Activated T-cell treated with anti-CD3 and anti-CD28 coated beads for 24 hours (primary cell): ENCODE measurements around the gene MAGED2.
A peak's percentile ranks its signal among the peaks of the same experiment; 100 is the strongest.
"Not testable (repeated sequence)": the region's sequence is repeated elsewhere in the genome, so short reads cannot be mapped to it uniquely, and the experiment has no call there.

Experiments used
- DNase-seq: peaks from one replicate; pipeline ENCODE4 v3.0.0-alpha.2; 2020; ENCODE audit warnings: low read depth

MAGED2 gene

DNA sequence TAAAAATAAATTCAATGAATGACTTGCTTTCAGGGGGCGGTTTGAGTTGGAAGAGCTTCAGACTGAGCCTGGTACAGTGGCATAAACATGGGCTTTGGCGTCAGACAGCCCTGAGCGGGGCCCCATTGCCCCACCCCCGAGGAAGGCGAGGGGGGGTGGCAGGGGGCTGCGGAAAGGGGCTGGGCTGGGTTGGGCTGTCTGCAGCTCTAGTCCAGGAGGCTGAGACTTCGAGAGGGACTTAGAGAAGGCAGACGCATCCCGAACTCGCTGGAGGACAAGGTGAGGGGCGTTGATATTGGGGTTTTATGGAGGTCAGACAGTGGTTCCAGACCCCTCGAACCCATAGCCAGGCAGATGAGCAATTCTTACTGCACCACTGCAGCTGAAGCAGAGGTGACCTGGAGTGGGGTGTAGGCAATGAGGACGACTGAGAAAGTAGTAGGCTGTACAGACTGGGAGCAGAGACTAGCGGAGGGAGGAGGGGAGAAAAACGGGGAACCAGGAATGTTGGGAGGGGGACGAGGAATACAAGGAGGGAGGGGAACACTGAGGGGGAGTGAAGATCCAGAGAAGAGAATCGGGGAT lies at the start of gene MAGED2:
TSS of gene MAGED2 (plus strand) at position 222 of the 585 bp plus-strand sequence. CDS start 1,587 bp downstream, outside the sequence.
- DNase-seq = no peak

DNA sequence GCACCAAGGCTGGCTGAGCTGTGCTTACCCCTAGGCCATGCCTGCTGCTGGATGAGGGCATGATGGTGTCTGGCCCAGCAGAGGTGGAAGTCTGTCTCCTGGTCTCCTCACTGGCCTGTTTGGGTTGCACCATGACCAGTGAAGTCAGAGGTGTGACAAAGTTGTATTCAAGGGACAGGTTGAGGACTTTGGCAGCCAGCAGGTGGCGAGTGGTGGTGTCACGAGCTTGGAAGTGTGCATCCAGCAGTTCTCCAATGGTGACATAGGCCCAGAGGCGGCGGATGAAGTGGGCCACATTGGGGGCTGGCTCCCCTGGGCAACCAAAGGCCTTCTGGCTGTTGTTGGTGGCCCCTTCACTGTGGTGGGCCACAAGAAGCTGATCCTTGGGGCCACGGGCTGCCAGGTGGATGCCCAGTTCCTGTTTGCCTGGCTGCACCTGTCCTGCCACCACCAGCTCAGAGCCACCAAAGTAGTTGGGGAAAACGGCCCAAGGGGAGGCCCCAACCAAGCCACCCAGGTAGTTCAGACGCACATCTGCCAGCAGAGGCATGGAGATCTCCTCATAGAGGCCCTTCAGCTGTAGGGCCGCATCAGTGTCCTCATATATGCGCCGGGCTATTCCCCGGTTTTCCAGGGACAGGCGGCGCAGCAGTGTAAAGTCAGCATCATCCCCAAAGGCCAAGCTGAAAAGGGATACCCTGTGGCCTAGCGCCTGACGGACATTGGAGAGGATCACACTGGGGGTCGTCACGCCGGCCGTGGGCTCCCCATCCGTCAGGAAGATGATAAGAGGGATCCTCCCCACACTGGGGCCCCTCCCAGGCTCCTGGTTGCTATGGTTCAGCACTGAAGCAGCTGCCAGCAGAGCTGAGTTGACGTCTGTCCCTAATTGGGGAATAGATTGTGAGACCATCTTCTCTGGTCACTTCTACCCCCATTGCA lies 49.2 kb upstream of the MAGED2 start:
- DNase-seq = no peak

GRCh38 chrX:54774391-54775094 lies 33.0 kb upstream of the MAGED2 start:
- DNase-seq = not testable (repeated sequence)

GRCh38 chrX:54776061-54776460 lies 31.5 kb upstream of the MAGED2 start:
- DNase-seq = no peak

GRCh38 chrX:54776987-54777672 lies 30.4 kb upstream of the MAGED2 start:
- no peak for DNase-seq

GRCh38 chrX:54785901-54786300 lies 21.6 kb upstream of the MAGED2 start:
- no peak for DNase-seq

GRCh38 chrX:54786967-54787366 lies 20.6 kb upstream of the MAGED2 start:
- DNase-seq = no peak

- no peak for DNase-seq
Observed at GRCh38 chrX:54788446-54788845, 19.1 kb upstream of the MAGED2 start.

GRCh38 chrX:54789405-54789804 lies 18.1 kb upstream of the MAGED2 start:
- not testable (repeated sequence) for DNase-seq

DNA sequence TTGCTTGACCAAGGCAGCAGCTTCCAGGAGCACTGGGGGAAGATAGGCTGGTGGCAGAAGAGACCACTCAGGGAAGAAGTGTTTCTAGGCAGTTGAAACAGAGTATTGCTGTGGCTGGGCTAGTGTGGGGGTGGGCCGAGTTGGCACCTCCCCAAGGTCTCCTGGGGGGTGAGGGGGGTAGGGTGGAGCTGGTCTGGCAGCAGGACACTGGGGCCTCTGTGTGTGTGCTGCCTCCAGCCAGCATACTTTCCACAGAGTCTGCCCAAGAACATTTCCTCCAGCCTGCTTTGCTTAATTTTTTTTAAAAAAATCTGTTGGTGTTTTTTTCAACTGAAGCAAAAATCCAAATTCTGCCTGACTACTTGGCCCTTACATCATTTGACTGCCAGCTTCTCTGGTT lies 13.5 kb upstream of the MAGED2 start:
- DNase-seq = no peak

DNA sequence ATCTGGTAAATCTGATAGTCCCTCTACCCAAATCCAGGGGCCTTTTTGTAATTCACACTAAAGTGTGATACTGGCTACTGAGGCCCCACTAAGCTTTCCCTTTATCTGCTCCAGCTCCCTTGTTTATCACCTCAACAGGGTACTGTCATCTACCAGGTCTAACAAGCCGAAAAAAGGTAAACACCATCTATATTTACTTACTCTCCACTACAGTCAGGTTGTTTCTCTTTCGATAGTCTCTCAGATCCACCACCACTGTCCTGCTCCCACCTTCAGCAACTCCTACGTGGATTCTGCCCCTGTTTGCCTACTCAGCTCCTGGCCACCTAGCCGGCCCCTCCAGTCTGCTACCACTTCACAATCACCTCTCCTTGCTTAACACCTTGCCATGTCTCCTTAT lies 12.8 kb upstream of the MAGED2 start:
- DNase-seq = no peak

DNA sequence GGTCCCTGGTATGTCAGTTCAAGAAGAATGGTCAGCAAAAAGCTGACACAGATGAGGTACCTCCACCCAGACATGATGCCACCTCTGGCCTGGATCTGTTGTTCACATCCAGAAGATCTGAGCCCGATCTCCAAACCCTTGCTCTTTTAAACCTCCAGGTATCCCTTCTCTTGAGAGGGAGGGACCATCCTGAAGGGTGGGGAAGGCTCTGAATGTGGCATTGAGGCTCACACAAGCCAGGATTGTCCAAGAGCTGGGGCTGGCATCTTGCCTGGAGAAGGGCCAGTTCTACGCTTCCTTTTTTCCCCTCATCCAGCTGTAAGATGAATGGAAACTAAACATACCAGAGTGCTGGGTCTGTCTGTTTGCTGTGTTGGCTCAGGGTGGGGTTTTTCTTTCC lies 9.4 kb upstream of the MAGED2 start, which contains the start of gene ITIH6:
TSS of gene ITIH6 (minus strand) at position 119 of the 400 bp plus-strand sequence. CDS start at position 74, 45 bp downstream.
- no peak for DNase-seq

DNA sequence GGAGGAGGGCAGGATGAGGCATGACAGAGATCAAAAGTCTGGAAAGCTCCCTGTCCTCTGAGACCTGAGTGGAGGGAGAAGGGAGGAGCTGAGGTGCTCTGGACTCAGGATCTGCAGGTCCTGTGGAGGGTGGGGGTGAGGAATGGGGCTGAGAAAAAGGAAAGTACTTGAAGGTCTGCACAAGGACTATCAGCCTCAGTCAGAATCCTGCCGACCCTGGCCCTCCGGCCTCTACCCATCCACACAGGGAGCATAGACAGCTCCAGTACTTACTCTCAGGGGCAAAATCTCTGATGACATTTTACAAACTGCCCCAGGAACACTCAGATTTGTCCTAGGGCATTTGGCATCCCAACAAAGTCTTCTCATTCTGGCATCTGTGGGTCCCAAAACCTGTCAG lies 8.5 kb upstream of the MAGED2 start:
- no peak for DNase-seq

DNA sequence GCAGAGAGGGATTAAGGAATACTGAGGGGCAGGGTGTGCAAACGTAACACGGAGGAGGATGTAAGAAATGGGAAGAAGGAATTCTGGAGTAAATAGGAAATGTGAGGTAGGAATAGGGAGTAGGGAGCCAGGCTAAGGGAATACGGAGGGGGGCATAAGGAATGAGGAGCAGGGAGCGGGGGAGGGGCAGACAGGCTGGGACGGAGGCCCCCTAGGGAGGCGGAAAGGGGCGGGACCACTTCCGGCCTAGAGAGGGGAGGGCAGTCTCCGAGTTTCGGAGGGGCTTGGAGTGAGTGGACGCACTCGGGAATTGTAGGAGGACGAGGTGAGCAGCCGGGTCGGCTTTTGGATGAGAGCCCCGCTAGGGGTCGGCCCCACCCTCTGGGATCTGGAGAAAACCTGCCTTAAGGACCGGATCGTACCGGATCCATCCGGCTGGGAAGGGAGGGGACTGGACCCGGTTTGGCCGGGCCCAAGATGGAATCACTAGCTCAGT lies 612 bp downstream of the MAGED2 start:
- DNase-seq = peak; percentile 11

GRCh38 chrX:54808605-54809483 lies 1.3 kb downstream of the MAGED2 start:
- peak; percentile 82 for DNase-seq

- DNase-seq = no peak
Observed at GRCh38 chrX:54810532-54810931, 3.0 kb downstream of the MAGED2 start.

- no peak for DNase-seq
Observed at GRCh38 chrX:54811301-54811885, 3.8 kb downstream of the MAGED2 start.

GRCh38 chrX:54812306-54812705 lies 4.8 kb downstream of the MAGED2 start:
- DNase-seq = no peak

DNA sequence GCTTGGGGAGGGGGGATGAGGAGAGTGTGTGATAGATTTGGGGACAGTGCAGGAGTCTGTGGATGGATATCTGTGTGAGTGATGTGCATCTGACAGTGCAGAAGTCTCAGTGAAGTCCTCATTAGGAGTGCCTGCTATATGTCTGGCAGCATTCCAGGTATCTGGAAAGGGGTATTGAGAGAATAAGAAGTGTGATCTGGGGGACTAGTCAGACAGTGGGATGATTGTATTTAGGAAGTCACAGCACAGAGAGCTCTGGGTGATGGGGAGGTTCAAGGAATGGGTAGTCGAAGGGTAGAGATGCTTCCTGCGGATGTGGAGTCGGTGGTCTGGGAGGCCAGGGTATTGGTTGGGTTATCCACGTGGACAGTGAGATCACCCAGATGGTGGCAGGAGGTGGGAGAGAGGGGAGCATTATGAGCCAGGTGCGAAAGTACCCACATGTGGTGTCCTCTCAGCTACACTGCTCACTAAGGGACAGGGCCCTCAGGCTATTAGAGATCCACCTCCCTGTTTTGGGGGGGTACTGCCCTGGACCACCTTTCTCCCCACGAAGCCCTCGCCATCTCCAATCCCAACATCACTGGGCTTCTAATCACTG lies 9.8 kb downstream of the MAGED2 start:
- DNase-seq = no peak

DNA sequence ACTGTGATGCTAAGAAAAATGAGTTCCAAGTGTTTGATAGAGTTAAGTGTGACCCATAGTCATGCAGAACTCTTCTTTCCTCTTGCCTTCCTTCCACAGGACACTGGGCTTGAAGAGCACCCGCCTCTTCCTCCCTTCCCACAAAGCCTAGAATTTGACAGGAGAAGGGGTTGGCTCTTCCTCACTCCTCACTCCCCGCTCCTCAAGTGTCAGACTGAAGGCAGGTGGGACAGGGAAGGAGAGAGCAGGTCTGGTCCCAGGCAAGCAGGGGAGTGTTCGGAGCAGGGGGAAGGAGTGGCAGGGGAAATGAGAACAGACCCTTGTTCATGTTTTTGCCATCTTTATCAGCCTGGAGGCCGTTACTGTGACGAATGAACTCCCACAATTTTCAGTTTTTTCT lies 10.7 kb downstream of the MAGED2 start:
- DNase-seq = no peak
